ENCODE measurements around the gene HDAC7.

Gene HDAC7

GRCh38 chr12:47777151-47777550 lies 42.6 kb downstream of the HDAC7 start:
- no peak for DNase-seq

DNA sequence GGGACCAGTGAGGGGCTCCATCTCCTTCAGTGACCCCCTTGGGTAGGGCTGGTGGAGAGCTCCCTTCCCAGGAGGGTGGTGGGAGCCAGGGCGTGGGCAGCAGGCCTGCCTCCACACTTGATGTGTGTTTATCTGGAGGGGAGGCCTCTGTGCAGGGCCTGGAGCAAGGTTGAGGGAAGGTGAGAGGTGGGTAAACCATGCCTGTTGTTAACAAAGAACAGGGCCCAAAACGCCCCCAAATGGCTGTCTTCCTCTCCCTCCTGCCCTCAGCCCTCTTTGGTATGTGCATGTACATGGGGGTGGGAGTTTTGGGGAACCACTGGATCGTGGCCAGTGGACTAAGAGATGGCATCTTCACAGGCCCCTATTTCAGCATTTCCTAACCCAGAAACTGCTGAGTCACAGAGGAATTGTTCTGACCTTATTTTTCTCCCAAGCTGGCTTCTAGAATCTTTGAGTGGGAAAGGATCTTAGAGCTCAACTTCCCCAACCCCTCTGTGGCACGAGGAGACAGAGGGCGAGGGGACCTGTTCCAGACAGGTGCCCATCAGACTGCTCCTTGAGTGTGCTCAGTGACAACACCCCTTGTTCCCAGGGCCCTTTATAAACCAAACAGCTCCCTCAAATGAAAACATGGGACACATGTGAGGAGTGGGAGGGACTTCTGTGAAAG lies 43.1 kb downstream of the HDAC7 start:
- DNase-seq: no peak

GRCh38 chr12:47775100-47775911 lies 44.4 kb downstream of the HDAC7 start:
- no peak for DNase-seq

- DNase-seq: no peak
These were observed 45.0 kb downstream of the HDAC7 start for GRCh38 chr12:47774663-47775062.

- DNase-seq: no peak
These were observed 45.7 kb downstream of the HDAC7 start for GRCh38 chr12:47773858-47774580.

DNA sequence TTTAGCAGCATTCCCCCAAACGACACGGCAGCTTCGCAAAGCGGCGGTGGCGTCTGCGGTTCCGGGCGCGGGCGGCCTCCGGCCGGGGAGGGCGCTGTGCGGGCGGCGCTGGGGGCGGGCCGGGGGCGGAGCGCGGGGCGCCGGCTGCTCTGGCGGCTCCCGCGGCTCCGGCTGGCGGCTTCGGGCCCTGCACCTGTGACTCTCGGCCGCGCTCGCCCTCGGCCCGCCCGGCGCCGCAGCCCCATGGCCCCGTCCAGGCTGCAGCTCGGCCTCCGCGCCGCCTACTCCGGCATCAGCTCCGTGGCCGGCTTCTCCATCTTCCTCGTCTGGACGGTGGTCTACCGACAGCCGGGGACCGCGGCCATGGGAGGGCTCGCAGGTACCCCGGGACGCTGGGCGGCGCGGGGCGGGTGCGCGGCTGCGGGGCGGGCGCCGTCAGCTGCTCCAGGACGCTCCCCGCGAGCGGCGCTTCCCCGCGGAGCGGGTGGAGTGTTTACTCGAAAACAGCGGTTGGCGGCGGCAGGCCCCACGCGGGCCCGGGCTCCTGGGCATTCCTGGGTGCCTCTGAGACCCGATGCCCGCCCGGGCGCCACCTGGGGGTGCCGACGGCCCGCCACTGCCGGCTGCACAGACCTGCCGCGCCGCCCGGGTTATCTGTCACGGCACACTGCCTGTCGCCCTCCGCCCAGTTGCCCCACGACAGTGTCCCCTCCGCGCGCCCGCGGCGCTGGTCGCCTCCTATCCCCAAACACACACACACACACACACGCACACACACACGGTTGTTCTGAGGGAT lies 46.4 kb downstream of the HDAC7 start, which contains the start of gene SLC48A1:
TSS of gene SLC48A1 (plus strand) at position 177 of the 796 bp plus-strand sequence. CDS start at position 244, 67 bp downstream.
- peak; percentile 66 for DNase-seq

DNA sequence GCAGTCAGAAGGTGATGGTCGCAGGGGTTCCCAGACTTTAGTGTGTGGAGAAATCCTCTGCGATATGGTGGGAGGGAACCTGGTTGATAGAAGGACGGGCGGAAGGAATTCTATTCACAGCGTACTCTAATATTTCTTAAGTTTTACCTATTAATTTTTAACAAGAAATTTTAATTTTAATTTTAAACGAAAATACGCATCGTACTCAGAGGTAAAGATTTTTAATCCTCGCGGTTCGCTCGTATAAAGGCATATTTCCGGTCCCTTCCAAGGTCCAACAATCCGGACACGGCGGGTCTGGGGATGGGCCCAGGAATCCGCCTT lies 47.0 kb downstream of the HDAC7 start:
- DNase-seq: no peak

DNA sequence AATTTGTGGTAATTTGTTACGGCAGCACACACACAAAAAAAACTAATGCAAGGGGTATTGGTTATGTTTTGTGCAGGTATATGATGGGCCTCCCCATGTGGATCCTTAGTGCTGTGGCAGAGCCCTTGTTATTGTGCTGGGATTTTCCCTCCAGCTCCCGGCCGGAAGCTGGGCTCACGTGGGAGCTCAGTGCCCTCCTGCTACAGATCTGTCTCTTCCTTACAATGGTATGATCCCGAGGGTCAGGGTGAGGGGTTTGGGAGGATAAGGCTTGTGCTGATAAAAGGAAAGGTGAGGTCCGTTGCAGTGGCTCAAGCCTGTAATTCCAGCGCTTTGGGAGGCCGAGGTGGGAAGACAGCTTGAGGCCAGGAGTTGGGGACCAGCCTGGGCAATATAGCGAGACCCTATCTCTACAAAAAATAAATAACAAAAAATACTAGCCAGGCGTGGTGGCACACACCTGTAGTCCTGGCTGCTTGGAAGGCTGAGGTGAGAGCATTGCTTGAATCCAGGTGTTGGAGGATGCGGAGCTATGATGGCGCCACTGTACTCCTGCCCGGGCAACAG lies 47.5 kb downstream of the HDAC7 start:
- DNase-seq: no peak

DNA sequence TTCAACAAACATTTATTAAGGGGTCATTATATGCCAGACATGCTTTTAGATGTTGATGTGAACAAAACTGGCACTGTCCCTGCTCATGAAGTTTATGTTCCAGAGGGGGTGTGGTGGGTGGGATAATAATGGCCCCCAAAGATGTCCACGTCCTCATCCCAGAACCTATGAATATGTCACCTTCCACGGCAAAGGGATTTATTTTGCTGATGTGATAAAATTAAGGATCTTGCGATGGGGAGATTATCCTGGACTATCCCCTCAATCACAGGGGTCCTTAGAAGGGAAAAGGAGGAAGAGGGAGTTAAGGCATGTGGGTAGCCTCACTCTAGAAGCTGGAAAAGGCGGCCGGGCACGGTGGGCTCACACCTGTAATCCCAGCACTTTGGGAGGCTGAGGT lies 48.4 kb downstream of the HDAC7 start:
- DNase-seq: no peak

DNA sequence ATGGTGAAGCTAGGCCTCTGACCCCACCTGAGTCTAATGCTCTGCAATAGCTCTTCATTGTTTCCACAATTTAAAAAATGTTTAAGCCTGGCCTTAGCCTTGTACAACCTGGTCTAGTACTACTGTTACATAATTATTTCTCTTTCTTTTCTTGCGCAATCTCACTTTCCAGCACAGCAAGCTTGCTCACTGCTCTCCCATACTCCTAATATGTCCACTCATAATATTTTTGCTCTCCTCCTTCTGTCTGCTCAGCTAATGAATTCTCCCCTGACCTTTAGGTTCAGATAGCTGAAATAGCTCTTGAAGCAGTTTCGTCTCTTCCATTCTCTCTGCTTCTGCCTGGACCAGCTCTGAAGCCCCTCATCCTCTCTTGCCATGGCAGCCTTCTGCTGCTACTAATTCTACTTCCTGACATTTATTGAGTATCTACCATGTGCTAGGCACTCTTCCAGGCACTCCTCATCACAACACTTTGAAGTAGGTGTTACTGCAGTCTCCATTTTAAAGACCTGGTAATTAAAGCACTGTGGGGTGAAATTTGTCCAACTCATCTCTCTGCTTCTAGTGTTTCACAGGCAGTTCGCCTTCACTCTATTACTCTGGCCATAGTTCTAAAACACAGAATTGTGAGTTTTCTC lies 49.5 kb downstream of the HDAC7 start:
- no peak for DNase-seq

DNA sequence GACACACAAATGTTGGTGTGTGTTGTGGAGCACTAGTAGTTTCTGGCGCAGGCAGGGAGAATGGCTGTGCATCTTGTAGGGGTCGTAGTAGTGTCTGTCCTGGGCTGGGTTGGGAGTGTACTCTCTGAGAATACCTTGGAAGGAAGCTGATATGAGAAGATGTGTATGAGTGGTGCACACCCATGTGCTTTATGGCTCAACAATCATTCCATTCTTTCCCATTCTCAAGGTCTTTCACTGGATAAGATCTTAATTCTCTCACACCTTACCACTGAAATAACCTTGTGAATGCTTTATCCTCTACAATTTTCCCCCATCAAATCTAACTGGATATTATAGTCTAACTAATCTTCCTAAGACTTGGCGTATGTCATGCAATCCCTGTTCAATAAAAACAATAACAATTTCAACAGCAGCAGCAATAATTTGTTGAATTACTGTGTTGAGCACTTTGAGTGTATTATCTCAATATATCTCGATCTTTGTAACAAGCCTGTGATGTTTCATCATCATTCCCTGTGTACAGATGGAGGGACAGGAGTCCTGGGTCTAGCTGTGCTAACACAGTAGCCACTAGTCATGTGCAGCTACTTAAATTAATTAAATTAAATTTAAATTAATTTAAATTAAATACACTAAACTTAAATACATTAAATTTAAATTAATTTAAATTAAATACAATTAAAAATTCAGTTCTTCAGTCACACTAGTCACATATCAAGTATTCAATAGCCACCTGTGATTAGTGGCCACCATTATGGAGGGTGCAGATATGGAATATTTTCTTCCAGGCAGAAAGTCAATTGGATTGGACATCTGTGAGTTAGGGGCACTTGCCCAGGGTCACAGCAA lies 50.2 kb downstream of the HDAC7 start:
- no peak for DNase-seq

GRCh38 chr12:47768323-47768811 lies 51.3 kb downstream of the HDAC7 start:
- no peak for DNase-seq

DNA sequence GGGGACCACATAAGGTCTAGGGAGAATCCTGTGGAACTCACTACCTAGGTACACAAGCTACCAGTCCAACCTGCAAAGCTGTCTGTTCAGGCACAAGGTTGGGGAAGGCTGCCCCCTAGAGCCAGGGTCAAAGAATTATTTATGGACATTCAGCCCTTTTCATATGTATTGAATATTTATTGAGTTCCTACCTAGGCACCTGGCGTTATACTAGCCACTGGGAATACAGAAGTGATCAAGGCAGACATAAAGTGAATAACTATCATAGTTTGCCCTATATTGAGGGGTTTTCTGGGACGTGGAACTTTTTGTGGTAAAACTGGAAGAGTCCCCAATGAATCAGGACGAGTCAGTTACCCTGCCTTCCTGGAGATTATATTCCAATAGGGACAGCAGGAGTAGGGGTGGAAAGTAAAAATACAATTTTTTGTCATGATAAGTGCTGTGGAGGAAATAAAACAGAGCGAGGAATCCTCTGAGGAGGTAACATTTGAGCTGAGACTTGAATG lies 52.4 kb downstream of the HDAC7 start:
- peak; percentile 74 for DNase-seq

GRCh38 chr12:47766502-47767215 lies 53.0 kb downstream of the HDAC7 start:
- no peak for DNase-seq

DNA sequence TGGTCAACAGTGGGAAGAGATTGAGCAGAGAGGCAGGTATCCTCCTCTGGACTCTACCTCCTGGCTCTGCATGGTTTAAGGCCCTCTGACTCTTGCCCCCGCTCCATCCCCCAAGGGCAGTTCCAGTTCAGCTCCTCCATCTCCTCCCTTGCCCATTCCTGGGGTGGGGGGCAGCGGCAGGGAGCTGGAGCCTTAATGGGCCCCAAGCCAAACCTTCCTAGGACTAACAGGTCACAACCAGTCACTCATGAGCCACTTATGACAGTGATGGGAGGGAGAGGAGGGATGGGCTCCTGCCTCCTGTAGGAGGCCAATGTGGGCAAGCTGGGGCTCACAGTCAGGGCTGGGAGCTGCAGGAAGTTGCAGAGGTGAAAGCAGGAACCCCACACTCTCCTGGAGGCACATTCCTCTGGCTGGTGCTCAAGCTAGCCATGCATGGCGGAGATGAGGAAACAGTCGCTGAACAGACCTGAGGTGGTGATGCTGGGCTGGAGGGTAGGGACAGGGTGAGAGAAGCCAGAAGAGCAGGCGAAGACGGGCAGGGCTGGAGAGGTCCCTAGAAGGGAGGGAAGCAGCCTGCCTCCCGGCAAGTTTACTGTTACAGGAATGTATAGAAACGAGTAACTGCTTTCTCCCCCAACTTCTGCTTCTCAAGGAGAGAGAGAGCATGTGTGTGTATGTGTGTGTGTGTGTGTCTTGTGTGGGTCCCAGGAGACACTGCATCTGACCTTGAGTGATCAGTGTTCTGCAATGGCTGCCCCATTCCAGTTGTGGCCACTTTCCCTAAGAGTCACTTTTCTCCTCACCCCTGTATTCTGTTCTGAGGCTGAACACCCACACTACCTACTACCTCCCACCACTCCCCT lies 56.0 kb downstream of the HDAC7 start:
- no peak for DNase-seq

DNA sequence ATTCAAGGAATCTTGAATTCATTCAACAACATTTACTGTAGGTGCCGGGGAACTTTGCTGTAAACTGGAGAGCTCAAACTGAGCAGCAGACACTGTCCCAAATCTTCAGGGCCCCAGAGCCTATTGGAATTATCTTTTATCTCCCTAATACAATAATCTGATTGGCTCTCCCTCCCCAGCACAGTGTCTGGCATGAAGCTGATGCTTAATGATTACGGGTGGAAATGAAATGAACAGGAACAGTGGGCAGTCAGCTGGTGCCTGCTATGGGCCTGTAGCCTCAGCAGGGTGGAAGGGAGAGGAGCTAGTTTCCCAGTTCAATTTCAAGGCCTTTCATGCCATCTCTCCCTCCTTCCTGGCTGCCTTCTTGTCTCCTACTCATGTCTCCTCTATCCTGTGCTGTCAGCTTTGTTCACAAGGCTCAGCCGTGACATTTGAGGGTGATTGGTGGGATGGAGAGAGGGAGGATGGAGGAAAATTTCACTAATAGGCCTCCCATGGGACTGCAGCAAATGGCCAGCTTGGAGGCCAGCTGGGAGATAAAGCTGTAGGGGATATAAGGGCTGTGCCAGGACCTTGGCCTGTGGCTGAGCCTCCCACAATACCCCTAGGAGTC lies 56.7 kb downstream of the HDAC7 start:
- DNase-seq: no peak

DNA sequence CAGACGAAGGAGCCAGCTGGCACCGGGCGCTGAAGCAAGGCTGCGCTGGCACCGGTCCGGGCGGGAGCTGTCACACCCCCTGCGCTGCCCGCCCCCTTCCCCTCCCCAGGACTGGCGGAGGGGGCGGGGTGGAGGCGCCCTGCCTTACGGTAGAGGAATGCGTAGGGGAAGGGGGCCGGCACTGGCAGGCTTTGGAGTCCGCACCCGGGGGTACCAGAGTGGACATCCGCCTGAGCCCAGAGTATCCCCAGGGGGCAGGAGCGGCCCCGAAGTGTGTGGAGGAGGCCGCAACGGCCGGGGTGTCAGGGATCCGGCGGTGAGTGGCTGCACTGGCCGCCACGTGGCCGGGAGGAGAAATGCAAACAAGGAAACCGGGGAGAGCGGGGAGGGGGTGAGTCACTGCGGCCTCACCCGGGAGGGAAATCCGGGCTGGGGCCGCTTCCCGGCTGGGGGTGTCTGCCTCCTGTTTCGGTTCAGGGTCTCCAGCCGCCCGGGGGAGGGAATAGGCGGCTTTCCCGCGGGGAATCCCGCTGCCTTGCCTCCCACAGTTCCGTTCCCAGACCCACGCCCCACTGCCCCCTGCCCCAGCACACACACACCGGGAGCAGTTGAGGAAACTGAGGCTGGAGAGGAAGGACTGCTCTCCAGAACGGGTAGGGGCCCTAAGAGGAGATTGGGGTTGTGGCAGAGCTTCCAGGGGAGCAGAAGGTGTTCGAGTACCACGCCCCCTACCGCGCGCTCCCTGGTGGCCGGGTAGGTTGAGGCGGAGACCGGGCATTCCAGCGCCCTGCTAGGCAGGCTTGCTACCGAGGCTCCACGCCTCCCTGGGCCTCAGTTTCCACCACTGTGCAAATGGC lies 60.6 kb downstream of the HDAC7 start, which contains the start of gene RAPGEF3:
TSS of gene RAPGEF3 (minus strand) at position 47 of the 857 bp plus-strand sequence. CDS start 324 bp downstream, outside the sequence.
- peak; percentile 68 for DNase-seq

- no peak for DNase-seq
These were observed 61.2 kb downstream of the HDAC7 start for GRCh38 chr12:47758584-47758833.

All from CD4-positive, alpha-beta T cell treated with Interleukin-4 for 4 hours (primary cell).